ENCODE results near the gene TULP4.
"Not testable (repeated sequence)": the region's sequence is repeated elsewhere in the genome, so short reads cannot be mapped to it uniquely, and the experiment has no call there.

TULP4 gene

DNA sequence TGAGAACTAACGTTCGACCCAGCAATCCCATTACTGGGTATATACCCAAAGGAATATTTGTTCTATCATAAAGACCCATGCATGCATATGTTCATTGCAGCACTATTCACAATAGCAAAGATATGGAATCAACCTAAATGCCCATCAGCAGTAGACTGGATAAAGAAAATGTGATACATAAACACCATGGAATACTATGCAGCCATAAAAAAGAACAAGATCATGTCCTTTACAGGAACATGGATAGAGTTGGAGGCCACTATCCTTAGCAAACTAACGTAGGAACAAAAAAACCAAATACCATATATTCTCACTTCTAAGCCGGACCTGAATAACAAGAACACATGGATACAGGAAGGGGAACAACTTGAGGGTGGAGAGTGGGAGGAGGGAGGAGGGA, 165.5 kb downstream of the TULP4 start:
- not testable (repeated sequence) for DNase-seq

DNA sequence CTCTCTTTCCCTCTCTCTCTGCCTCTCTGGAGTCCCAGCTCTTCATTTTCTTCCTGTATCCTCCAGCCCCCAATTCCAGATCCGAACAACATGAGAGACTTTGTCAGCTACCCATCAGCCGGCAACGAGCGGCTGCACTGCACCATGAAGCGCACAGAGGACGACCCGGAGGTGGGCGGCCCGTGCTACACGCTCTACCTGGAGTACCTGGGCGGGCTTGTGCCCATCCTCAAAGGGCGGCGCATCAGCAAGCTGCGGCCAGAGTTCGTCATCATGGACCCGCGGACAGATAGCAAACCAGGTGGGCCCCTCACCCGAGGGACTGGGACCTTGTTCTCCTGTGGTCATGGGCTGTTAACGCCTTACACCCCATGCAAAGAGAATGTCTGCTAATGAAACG, 168.7 kb downstream of the TULP4 start:
- no peak for DNase-seq

DNA sequence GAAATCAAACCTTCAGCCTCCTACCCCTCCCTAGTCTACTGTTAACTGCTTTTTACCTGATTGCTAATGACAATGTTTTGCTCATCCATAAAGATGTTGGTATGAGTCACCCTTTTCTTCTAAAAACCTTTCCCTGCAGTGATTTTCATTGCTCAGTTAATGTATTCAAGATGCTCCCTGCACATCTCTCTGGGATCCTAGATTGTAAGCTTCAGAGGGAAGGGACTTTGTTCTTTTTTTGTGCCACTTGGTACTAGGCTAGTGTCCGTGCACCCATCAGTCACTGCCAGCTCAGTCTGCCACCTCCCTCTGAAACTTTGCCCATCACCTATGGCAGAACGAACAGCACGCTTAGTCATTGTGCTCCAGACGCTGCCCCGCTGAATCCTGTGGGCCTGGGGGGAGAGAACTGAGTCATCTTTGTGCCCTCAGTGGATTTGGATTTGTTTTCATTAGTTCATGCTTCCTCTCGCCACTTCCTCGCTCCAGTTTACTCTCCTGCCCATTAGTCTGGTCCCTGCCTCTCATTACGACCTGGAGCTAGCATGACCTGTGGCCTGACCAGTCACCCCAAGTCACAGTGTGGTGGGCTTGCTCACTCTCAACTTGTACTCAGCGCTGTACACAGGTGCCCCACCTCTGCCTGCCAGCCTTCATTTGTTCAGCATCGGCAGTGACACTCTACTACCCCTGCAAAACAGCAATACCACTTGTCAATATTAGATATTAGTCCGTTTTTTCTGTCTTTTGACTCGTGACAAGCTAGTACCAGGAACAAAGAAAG, 169.6 kb downstream of the TULP4 start:
- DNase-seq, result no peak

DNA sequence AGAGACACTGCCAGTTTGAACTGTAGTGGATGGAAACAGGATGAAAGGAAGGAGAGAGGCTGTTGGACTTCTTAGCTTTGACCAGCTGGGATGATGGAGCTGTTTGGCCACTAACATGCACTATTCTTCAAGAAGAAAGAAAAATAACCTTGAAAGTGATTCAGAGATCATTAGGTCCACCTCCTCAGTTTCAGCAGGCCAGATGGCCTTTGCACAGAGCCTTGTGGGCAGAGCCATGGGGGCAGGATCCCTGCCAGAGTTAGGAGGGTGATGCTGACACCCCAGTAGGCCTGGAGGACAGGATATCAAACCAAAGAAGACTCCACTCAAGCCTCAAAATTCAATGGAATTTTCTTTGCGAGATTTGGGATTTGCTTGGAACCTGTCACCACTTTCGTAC, 173.2 kb downstream of the TULP4 start:
- DNase-seq, result no peak

DNA sequence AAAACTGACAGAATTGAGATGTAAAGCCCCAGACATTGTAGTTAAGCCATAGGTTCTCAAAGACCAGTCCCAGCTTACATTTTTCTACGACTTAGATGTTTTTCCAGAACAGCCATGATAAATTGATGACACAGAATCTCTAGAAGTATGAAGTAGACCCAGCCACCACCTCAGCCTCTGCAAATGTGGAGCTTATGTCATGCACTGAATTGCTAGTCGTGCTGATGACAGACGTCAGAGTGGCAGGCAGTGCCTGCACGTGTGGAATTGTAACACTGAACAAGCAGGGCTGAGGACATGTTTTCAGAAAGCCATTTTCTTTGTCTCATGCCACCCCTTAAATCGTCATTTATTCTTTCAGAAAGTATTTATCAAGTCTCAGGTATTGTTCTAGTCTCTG, 175.2 kb downstream of the TULP4 start:
- DNase-seq, result no peak

DNA sequence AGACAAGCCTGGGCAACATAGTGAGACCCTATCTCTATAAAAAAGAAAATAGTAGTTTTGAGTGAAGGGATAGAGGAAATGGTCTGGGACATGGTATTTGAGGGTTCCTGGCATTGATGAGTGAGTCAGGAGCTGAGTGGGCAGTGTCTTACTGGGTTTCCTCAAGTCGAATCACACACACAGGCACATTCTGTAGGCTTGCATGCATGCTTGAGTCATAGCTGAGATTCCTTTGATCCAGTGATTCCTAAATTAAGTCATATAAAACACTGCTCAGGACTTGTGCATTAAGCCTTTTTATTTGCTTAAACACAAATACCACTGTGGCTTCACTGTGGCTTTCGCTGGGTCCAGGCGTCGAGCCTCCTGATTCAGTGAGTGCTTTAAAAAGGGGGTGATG, 175.8 kb downstream of the TULP4 start:
- DNase-seq, result no peak

DNA sequence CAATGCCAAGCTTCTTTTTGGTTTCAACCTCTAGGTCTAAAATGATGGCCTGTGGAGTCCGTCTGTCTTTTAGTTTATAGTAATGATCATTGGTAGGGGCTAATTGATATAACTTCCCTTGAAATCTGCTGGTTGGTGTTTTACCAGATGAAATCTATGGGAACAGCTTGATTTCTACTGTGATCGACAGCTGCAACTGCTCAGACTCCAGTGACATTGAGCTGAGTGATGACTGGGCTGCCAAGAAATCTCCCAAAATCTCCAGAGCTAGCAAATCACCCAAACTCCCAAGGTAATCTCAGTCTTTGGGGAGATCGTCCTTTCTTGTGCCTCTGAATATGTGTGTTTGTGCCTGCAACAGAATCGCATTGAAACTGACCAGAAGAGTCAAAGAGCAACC, 177.2 kb downstream of the TULP4 start:
- no peak for DNase-seq

DNA sequence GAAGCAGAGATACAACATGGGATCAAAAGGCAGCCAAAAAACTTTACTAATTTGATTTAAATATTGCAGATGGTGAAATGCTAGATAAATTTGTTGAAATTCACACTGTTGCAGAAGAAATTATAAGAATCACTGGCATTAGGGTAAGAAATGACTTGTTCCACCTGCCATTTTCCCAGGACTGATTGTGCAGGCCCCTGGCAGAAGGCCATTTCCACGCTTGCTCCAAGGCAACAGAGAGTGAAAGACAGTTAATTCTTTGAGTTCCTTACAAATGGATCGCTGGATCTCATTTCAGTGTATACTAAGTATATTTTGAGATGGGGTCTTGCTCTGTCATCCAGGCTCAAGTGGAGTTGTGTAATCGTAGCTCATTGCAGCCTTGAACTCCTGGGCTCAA, 180.6 kb downstream of the TULP4 start:
- DNase-seq, result no peak

DNA sequence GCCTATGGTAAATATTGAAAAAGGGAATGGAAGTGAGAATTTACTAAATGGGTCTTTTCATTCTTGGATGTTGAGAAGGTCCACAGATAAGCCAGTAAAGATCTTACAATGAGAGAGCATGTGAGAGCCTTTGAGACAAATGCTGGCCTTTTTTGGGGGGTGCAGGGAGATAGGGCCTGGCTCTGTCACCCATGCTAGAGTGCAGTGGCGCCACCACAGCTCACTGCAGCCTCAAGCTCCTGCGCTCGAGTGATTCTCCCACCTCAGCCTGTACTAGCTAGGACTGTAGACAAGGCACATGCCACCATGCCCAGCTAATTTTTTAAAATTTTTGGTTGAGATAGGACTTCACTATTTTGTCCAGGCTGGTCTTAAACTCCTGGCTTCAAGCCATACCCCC, 184.4 kb downstream of the TULP4 start:
- no peak for DNase-seq

DNA sequence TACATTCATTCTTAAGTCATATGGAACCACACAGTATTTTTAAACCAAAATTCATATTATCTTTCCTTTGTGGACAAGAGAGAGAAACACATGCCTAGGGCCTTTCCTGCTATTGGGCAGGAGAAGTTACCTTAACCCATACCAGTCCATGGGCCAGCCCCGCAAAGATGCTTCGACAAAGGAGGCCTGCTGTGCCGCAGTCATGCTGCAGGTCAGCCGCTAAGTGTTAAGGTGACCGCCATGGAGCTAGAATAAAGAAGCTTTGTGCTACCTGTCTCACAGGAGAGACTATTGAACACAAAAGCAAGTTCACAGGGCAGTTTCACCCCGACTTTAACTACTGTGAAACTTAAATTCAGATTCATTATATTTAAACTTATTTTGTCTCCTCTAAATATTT, 185.4 kb downstream of the TULP4 start:
- DNase-seq, result no peak

DNA sequence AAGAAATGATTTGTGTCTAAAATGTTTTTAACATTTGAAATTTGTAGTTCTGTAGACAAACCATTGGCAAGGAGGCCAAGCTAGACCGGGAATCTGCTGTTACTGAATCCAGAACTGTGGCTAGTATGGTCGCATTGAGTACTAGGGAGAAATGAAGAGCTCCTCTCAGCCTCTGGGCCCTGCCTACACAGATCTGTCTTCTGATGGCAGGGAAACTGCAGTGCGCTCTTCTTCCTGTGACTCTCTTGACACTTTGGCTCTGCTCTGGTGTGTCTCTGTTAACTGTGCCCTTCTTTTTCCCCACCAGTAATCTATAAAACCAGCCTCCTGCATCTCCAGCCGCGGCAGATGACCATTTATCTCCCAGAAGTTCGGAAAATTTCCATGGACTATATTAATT, 186.1 kb downstream of the TULP4 start:
- no peak for DNase-seq

DNA sequence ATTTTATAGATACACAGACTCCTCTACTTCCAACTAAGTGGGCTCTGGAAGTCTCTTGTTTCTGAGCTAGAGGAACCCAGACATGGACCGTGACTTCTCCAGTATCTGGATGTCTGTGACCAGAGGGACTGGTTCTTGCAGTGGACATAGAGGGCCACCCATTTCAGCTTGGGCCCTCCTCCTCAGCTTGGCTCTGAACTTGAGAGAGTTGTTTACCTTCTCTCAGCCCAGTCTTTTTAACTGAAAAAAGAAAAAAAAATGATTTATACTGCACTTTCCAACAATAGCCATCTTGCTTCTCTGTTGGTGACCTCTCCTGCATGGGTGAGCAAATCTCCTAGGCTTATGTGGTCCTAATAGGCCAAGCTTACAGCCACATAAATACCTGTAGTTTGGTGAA, 187.3 kb downstream of the TULP4 start:
- DNase-seq, result no peak

DNA sequence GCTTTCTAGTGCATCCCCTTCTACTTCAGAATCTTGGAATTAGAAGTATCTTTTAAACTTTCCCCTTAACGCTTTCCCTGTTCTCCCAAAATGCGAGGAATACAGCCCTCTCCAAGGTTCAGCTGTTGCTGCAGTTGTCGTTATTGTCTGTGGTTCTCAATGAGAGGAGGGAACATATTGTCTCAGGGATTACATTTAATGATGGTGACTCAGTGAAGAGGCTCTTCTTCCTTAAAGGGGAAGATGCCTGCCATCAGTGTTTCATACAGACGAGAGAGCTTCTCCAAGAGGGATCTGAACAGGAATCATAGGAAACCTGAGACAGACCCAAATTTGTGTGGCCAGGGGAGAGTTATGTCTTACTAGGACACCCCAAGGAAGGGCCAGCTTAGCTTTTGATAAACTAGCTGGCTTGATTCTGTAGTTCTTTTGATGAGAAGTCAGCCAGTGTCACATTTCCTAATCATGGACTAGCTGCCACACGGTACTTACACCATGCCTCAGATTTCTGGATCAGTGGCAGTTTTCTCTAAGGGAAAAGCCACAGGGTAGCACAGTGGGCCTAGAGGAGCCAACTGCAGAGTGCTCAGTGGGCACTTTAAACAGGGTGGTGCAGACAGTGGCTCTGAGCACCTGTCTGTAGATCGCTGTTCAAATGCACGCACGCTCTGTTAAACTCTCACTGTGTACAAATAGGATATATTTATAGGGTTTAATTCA, 187.9 kb downstream of the TULP4 start:
- DNase-seq, result no peak

DNA sequence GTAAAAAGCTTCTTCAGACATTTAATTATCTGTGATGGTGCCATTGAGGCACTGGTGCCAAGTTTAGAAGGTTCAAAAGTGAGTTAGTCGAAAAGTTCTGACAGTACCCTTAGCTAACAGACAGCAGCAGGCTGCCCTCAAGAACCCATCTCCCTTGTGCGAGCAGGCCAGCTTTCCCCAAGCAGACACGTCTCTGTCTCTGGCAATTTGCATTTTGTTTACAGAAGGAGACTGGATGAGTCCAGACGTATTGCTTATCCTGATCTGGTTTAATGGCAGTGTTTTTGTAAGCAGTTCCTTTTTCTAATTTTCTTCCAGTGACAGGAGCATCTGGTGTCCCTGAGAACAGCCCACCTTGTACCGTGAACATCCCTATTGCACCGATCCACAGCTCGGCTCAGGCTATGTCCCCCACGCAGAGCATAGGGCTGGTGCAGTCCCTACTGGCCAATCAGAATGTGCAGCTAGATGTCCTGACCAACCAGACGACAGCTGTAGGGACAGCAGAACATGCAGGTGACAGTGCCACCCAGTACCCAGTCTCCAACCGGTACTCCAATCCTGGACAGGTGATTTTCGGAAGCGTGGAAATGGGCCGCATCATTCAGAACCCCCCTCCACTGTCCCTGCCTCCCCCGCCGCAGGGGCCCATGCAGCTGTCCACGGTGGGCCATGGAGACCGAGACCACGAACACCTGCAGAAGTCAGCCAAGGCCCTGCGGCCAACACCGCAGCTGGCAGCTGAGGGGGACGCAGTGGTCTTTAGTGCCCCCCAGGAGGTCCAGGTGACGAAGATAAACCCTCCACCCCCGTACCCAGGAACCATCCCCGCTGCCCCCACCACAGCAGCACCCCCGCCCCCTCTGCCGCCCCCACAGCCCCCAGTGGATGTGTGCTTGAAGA, 189.3 kb downstream of the TULP4 start:
- DNase-seq, result peak; percentile 27 to 73

DNA sequence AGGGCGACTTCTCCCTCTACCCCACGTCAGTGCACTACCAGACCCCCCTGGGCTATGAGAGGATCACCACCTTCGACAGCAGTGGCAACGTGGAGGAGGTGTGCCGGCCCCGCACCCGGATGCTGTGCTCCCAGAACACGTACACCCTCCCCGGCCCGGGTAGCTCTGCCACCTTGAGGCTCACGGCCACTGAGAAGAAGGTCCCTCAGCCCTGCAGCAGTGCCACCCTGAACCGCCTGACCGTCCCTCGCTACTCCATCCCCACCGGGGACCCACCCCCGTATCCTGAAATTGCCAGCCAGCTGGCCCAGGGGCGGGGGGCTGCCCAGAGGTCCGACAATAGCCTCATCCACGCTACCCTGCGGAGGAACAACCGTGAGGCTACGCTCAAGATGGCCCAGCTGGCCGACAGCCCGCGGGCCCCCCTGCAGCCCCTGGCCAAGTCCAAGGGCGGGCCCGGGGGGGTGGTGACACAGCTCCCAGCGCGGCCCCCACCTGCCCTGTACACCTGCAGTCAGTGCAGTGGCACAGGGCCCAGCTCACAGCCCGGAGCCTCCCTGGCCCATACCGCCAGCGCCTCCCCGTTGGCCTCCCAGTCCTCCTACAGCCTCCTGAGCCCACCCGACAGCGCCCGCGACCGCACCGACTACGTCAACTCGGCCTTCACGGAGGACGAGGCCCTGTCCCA, 190.1 kb downstream of the TULP4 start:
- DNase-seq, result no peak

DNA sequence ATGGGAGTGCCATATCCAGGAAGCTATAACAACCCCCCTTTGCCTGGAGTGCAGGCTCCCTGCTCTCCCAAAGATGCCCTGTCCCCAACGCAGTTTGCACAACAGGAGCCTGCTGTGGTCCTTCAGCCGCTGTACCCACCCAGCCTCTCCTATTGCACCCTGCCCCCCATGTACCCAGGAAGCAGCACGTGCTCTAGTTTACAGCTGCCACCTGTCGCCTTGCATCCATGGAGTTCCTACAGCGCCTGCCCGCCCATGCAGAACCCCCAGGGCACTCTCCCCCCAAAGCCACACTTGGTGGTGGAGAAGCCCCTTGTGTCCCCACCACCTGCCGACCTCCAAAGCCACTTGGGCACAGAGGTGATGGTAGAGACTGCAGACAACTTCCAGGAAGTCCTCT, 191.0 kb downstream of the TULP4 start:
- DNase-seq, result no peak

DNA sequence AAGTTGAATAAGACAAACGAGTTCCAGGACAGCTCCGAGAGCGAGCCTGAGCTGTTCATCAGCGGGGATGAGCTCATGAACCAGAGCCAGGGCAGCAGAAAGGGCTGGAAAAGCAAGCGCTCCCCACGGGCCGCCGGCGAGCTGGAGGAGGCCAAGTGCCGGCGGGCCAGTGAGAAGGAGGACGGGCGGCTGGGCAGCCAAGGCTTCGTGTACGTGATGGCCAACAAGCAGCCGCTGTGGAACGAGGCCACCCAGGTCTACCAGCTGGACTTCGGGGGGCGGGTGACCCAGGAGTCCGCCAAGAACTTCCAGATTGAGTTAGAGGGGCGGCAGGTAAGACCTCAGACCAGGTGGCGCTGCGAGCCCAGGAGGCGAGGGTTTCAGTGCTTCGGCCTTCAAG, 191.6 kb downstream of the TULP4 start:
- no peak for DNase-seq

DNA sequence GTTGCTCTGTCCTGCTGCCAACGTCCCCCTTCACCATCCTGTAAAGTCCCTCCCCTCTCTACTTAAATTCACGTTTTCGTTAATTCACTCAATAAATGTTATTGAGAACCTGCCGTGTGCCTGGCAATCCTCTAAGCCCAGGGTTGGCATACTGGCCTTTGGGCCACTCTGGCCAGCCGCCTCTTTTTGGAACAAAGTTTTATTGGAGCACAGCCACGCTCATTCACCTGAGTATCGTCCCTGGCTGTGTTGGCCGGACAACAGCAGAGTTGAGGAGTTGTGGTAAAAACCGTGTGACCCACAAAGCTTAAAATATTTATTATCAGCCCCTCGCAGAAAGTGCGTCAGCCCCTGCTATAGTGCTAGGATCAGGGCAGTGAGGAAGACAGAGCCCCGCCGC, 192.9 kb downstream of the TULP4 start:
- DNase-seq, result no peak

DNA sequence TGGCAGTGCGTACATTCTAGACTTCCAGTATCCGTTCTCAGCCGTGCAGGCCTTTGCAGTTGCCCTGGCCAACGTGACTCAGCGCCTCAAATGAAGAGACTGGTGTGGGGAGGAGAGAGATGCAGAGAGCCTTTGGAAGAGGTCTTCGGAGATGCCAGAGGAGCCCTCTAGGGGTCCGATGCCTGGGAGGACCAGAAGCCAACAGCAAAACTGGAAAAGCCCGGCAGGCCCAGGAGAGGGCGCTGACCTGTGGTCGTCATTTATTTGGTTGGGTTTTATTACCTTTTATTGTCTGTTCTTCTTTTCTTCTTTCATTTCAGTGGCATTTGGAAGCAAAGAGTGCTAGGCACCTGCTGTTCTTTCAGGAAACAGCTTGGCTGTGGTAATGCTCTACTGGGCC, 194.3 kb downstream of the TULP4 start:
- peak in 1 of 2 experiments; percentile 24 for DNase-seq

DNA sequence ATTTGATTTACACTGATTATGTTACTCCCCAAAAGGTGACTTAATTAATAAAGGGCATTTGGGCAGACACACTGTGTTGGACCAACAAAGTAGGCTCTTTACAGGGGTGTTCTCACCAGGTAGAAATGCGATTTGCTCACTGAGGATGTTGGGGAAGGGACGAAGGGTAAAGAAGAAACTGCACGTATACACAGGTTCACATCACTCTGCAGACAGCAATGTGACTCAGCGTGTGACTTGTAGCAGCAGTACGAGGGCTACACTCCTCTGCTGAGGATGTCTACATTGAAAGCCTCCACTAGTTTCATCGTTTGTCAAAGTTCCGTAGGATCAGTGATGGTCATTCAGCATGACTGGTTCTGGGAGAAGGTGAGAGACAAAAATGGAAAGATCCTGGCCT, 194.9 kb downstream of the TULP4 start:
- no peak for DNase-seq

DNA sequence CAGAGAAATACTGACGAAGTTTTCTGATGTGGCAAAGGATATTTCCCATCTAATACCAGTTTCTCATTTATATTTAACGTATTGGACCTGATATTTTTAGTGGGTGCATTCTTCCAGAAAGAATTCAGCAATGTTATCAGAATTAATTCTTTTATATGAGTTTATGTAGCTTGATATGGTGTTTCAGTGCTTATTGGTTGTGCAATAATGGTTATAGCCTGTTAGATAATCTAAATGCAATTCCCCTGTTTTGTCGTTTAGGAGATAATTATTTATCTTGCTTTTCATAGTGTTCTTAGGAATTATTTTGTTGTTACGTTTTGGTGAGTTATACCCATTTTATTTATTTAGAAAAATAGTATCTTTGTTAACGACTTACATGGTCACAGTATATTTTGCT, 196.2 kb downstream of the TULP4 start:
- DNase-seq, result no peak

DNA sequence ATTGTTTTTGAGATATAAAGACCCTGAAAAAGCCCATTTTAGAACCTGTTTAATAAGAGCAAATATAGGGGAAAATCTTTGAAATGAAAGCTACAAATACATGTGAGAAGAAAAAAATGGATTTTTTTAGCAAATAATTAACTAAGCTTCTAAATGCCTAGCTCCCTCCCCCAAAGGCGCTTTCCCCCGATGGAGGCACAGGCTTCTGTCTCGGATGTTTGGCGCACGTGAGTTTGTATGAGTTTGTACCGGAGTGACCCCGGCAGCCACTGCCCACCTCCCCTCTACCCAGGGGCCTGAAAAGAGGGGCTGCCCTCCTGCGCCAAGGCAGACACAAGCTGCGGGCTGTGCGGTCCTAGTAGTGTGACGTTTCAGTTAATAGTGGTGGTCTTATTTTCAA, 197.2 kb downstream of the TULP4 start:
- no peak for DNase-seq

DNA sequence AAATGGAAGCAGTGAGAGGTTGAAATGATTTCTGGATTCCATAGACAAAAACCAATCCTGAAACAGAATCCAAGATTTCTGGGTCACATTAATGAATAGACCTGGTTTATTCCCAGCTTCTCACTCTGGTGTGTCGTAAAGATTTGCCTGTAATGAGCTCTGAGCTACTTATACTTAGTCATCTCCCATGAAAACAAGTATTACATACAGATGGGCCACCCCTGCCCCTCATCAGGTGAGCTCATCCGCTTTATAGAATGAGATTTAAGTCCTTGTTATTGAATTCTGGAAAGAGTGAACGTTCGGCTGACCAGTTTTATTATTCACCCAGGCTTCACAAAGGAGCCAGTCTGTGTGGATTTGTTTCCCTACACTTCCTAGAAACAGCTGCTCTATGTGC, 200.5 kb downstream of the TULP4 start:
- no peak for DNase-seq
